ENCODE measurements around the gene KCNQ1.

KCNQ1 gene

DNA sequence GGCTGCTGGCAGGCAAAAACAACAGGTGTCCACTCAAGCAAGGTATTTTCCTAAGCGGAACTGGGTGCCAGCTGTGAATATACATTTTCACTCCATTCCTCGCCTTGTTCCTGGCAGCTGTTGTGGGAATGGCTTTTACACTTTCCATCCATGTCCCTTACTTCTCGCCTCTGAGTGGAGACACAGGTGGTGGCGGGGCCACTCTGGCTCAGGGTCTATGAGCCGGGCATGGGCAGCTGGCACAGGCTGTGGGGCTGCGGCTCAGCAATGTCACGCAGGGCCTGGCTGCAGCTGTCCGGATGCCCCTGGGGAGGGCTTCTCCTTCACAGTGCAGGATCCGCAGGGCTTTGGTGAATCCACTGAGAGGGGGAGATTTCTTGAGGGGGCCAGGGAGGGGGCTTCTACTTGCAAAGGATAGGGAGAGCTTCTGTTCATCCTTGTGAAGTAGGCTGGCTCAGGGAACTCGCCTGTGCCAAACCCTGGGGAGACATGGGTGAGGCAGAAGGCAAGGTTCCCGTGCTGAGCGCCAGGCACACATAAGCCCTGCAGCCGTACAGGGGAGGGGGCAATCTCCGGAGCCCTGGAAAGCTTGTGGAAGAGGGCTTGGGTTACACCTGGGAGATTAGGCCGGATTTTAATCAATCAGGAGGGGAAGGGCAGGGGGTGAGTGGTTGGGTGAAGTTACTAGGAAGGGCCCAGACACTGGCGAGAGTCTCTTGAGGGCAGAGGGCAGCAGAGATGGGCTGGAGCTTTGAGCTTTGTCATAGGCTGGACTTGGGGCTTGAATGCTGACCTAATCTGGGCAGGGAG lies 209.3 kb downstream of the KCNQ1 start:
- H3K4me3 ChIP-seq (ENCODE audit: low read depth, low read length) = no peak overlapping the region
- no peak for TF ChIP-seq CTCF (IDR thresholded peaks at IDR 0.05; ENCODE audit: low read depth, low read length)

DNA sequence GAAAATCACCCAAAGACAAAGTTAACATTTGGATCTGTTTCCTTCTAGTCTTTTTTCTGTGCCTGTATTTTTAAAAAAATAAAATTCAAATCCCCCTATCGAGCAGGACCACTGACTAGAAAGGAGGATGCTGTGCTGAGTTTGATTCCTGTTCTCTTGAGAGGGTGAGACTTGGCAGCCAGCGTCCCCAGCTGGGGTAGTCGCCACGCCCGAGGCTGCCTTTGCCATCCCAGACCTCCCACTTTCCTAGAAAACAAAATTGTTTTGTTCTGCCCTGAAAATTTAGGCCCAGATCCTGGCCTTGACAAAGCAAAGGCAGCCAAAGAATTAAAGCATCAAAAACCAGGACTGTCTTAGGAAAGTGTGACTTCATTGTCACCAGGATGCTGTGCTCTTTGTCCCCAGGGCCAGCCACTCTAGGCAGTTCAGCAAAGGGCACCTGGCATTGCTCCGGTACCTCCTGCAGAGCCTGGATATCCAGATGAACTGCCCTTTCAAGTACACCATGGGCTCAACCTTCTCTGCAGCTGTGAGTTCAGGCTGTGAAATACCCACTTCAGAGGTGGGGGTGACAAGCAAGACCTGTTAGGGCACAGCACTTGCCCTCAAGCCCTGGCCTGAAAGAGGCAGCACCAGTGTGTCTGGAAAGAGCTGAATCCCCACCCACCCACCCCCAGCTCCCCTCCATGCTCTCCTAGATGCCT lies 210.4 kb downstream of the KCNQ1 start:
- no peak for TF ChIP-seq CTCF (IDR thresholded peaks at IDR 0.05; ENCODE audit: low read depth, low read length)
- H3K4me3 ChIP-seq (ENCODE audit: low read depth, low read length) = no peak overlapping the region

GRCh38 chr11:2655834-2656622 lies 211.2 kb downstream of the KCNQ1 start:
- H3K4me3 ChIP-seq (ENCODE audit: low read depth, low read length) = no peak overlapping the region
- no peak for TF ChIP-seq CTCF (IDR thresholded peaks at IDR 0.05; ENCODE audit: low read depth, low read length)

- H3K4me3 ChIP-seq (ENCODE audit: low read depth, low read length) = no peak overlapping the region
- no peak for TF ChIP-seq CTCF (IDR thresholded peaks at IDR 0.05; ENCODE audit: low read depth, low read length)
These were observed 212.1 kb downstream of the KCNQ1 start for GRCh38 chr11:2656859-2657258.

- no peak for TF ChIP-seq CTCF (IDR thresholded peaks at IDR 0.05; ENCODE audit: low read depth, low read length)
- no peak overlapping the region for H3K4me3 ChIP-seq (ENCODE audit: low read depth, low read length)
These were observed 213.0 kb downstream of the KCNQ1 start for GRCh38 chr11:2657697-2658284.

GRCh38 chr11:2660357-2660939 lies 215.6 kb downstream of the KCNQ1 start:
- TF ChIP-seq CTCF (IDR thresholded peaks at IDR 0.05; ENCODE audit: low read depth, low read length) = no peak

More at GRCh38 chr11:2660357-2660939, 215.6 kb downstream of the KCNQ1 start:
- H3K4me3 ChIP-seq (ENCODE audit: low read depth, low read length) = no peak overlapping the region
